GM12891 (cell line): ENCODE measurements around the gene CEP72.

Source experiments
- DNase-seq: peaks from one replicate; pipeline ENCODE4 v3.0.0; 2011; ENCODE audit warnings: low spot score; ENCODE audit not compliant: insufficient read length
- FAIRE-seq: peaks from 2 replicates; lab custom pipeline; 2011; peaks lifted over from hg19 to GRCh38; lab: Jason Lieb, UNC
- PAX5 ChIP-seq: IDR thresholded peaks from 2 replicates; pipeline ENCODE4 v1.6.1; 2011; ENCODE audit warnings: low read length, moderate library complexity, mild to moderate bottlenecking; ENCODE audit not compliant: insufficient read depth, severe bottlenecking
- POLR2A ChIP-seq: IDR thresholded peaks from 2 replicates; pipeline ENCODE4 v1.6.1; 2011; ENCODE audit warnings: low read depth, low read length, control low read depth
- POLR2AphosphoS5 ChIP-seq: IDR thresholded peaks from 2 replicates; pipeline ENCODE4 v1.6.1; 2011; ENCODE audit warnings: low read depth, low read length, control low read depth
- POU2F2 ChIP-seq: IDR thresholded peaks from 2 replicates; pipeline ENCODE4 v1.6.1; 2011; ENCODE audit warnings: low read depth, mild to moderate bottlenecking, control low read depth, low read length, moderate library complexity
- SPI1 ChIP-seq: IDR thresholded peaks from 2 replicates; pipeline ENCODE4 v1.6.1; 2011; ENCODE audit warnings: low read depth, low read length, control low read depth
- TAF1 ChIP-seq: IDR thresholded peaks from 2 replicates; pipeline ENCODE4 v1.6.1; 2011; ENCODE audit warnings: low read depth, low read length, control low read depth

Gene CEP72

GRCh38 chr5:651296-652022, 39.3 kb downstream of the CEP72 start:
- FAIRE-seq (no peak), DNase-seq (no peak)
- TF ChIP-seq POU2F2 (no peak), POLR2A (no peak), PAX5 (no peak), SPI1 (no peak)

- TF ChIP-seq TAF1 (no peak), POU2F2 (no peak), SPI1 (no peak)
- FAIRE-seq (no peak), DNase-seq (no peak)
Measured at GRCh38 chr5:652023-652515, 39.9 kb downstream of the CEP72 start.

- no peak for DNase-seq
- TF ChIP-seq POLR2A (no peak), POLR2AphosphoS5 (no peak), PAX5 (no peak), POU2F2 (no peak), SPI1 (no peak), TAF1 (no peak)
- no peak for FAIRE-seq
Measured at GRCh38 chr5:652773-653350, 40.7 kb downstream of the CEP72 start.

- FAIRE-seq (no peak), DNase-seq (no peak)
- TF ChIP-seq POLR2AphosphoS5, result no peak
- no peak for TF ChIP-seq SPI1
- TF ChIP-seq PAX5, result no peak
- TF ChIP-seq TAF1, result no peak
- TF ChIP-seq POU2F2, result no peak
- no peak for TF ChIP-seq POLR2A
Measured at GRCh38 chr5:654071-654778, 42.1 kb downstream of the CEP72 start.

- FAIRE-seq, result no peak
- no peak for DNase-seq
- TF ChIP-seq POU2F2, result no peak
- no peak for TF ChIP-seq PAX5
- no peak for TF ChIP-seq TAF1
- TF ChIP-seq SPI1, result no peak
- TF ChIP-seq POLR2AphosphoS5, result no peak
- no peak for TF ChIP-seq POLR2A
Measured at GRCh38 chr5:655406-655805, 43.3 kb downstream of the CEP72 start.

- DNase-seq, result no peak
- TF ChIP-seq POU2F2, result no peak
- no peak for TF ChIP-seq POLR2A
- FAIRE-seq, result no peak
Measured at GRCh38 chr5:657570-657969, 45.4 kb downstream of the CEP72 start.

- DNase-seq (no peak), FAIRE-seq (no peak)
Measured at GRCh38 chr5:658103-658502, 46.0 kb downstream of the CEP72 start.

GRCh38 chr5:659496-660263, 47.5 kb downstream of the CEP72 start:
- no peak for FAIRE-seq
- no peak for TF ChIP-seq POU2F2
- no peak for TF ChIP-seq SPI1
- no peak for TF ChIP-seq TAF1
- no peak for TF ChIP-seq POLR2A
- no peak for TF ChIP-seq POLR2AphosphoS5
- no peak for TF ChIP-seq PAX5
- no peak for DNase-seq

More at GRCh38 chr5:658103-658502, 46.0 kb downstream of the CEP72 start:
- TF ChIP-seq TAF1 (no peak), POLR2AphosphoS5 (no peak), PAX5 (no peak), POU2F2 (no peak), SPI1 (no peak), POLR2A (no peak)

GRCh38 chr5:660491-661030, 48.4 kb downstream of the CEP72 start:
- FAIRE-seq, result no peak
- TF ChIP-seq POLR2AphosphoS5 (no peak), TAF1 (no peak), POU2F2 (no peak), PAX5 (no peak), POLR2A (no peak), SPI1 (no peak)

More at GRCh38 chr5:660491-661030, 48.4 kb downstream of the CEP72 start:
- no peak for DNase-seq
